BLaER1 treated with 17β-estradiol and CSF1 and Interleukin-3, amounts not matched to agents 10 nM and 100 nM (cell line): ENCODE measurements around the gene NFYC.

Experiments
- H3K27ac ChIP-seq, 11 experiments: shearing (Covaris generic); formaldehyde crosslinking; 2 replicates each; pipeline ENCODE4 v1.8.1; 2022
- H3K27me3 ChIP-seq, 11 experiments: shearing (Covaris generic); formaldehyde crosslinking; 2 replicates each; pipeline ENCODE4 v1.8.1; 2022
- H3K36me3 ChIP-seq, 11 experiments: shearing (Covaris generic); formaldehyde crosslinking; 2 replicates each; pipeline ENCODE4 v1.8.1; 2022
- H3K4me1 ChIP-seq, 10 experiments: shearing (Covaris generic); formaldehyde crosslinking; 2 replicates each; pipeline ENCODE4 v1.8.1; 2022
- H3K4me2 ChIP-seq, 11 experiments: shearing (Covaris generic); formaldehyde crosslinking; 2 replicates each; pipeline ENCODE4 v1.8.1; 2022
- H3K4me3 ChIP-seq, 10 experiments: shearing (Covaris generic); formaldehyde crosslinking; 2 replicates each; pipeline ENCODE4 v1.8.1; 2022
- H3K9ac ChIP-seq, 11 experiments: shearing (Covaris generic); formaldehyde crosslinking; 2 replicates each; pipeline ENCODE4 v1.8.1; 2022
- H3K9me3 ChIP-seq, 11 experiments: shearing (Covaris generic); formaldehyde crosslinking; replicated peaks in 1 of 11; 2 replicates each; pipeline ENCODE4 v1.8.1; 2022
- H4K20me1 ChIP-seq, 11 experiments: shearing (Covaris generic); formaldehyde crosslinking; 2 replicates each; pipeline ENCODE4 v1.8.1; 2022
- Cebpa-rat ChIP-seq, 11 experiments: shearing (Covaris generic); IDR thresholded peaks; 2 replicates each; pipeline ENCODE4 v1.8.1; 2022

Gene NFYC

GRCh38 chr1:40740039-40740996 is 48.8 kb downstream of the NFYC start:
- peaks cover 0 to 22% (median 2%) of the 10 kb centered on the region in 10 experiments; a peak in 6 of 20 replicates for H3K4me1 ChIP-seq
- peaks cover 61 to 77% (median 71%) of the 10 kb centered on the region in 11 experiments for H3K36me3 ChIP-seq
- TF ChIP-seq Cebpa-rat (IDR thresholded peaks at IDR 0.05) = no peak
- peaks cover 0 to 83% (median 11%) of the 10 kb centered on the region in 11 experiments; a peak in 10 of 22 replicates for H4K20me1 ChIP-seq
- no peak overlapping the region for H3K9ac ChIP-seq
- no peak overlapping the region for H3K4me2 ChIP-seq
- H3K27me3 ChIP-seq = no peaks in the 10 kb centered on the region
- no peak overlapping the region for H3K4me3 ChIP-seq
- peaks cover 0 to 5% (median 0%) of the 10 kb centered on the region in 11 experiments; a peak in 2 of 22 replicates for H3K9me3 ChIP-seq
- no peak overlapping the region for H3K27ac ChIP-seq

- H3K9me3 ChIP-seq = peaks cover 0 to 2% (median 0%) of the 10 kb centered on the region in 11 experiments; a peak in 2 of 22 replicates
- H3K36me3 ChIP-seq = peaks cover 66 to 82% (median 73%) of the 10 kb centered on the region in 11 experiments
- H3K4me1 ChIP-seq = peaks cover 0 to 14% (median 2%) of the 10 kb centered on the region in 10 experiments; a peak in 6 of 20 replicates
- H3K9ac ChIP-seq = no peak overlapping the region
- H3K27me3 ChIP-seq = no peaks in the 10 kb centered on the region
- H3K4me2 ChIP-seq = peak overlapping the region in 1 of 11 experiments; percentile 58; a peak in 1 of 22 replicates
- TF ChIP-seq Cebpa-rat (IDR thresholded peaks at IDR 0.05) = no peak
- no peak overlapping the region for H3K4me3 ChIP-seq
- H4K20me1 ChIP-seq = peaks cover 0 to 83% (median 11%) of the 10 kb centered on the region in 11 experiments; a peak in 11 of 22 replicates
- no peak overlapping the region for H3K27ac ChIP-seq
Measured at GRCh38 chr1:40740997-40741736, 49.7 kb downstream of the NFYC start.

GRCh38 chr1:40742363-40743061 is 51.0 kb downstream of the NFYC start:
- no peak overlapping the region for H3K4me3 ChIP-seq
- no peak overlapping the region for H3K27ac ChIP-seq
- peaks cover 0 to 84% (median 11%) of the 10 kb centered on the region in 11 experiments; a peak in 11 of 22 replicates for H4K20me1 ChIP-seq
- H3K36me3 ChIP-seq = peaks cover 78 to 94% (median 85%) of the 10 kb centered on the region in 11 experiments
- no peak overlapping the region for H3K9ac ChIP-seq
- TF ChIP-seq Cebpa-rat (IDR thresholded peaks at IDR 0.05) = no peak
- H3K9me3 ChIP-seq = no peaks in the 10 kb centered on the region
- peaks cover 0 to 14% (median 2%) of the 10 kb centered on the region in 10 experiments; a peak in 6 of 20 replicates for H3K4me1 ChIP-seq
- H3K27me3 ChIP-seq = no peaks in the 10 kb centered on the region
- H3K4me2 ChIP-seq = peak overlapping the region in 4 of 11 experiments; percentile 11 to 58 (median 28); a peak in 6 of 22 replicates

- no peak overlapping the region for H3K4me3 ChIP-seq
- no peak overlapping the region for H3K4me2 ChIP-seq
- H3K9ac ChIP-seq = no peak overlapping the region
- H3K9me3 ChIP-seq = no peaks in the 10 kb centered on the region
- TF ChIP-seq Cebpa-rat (IDR thresholded peaks at IDR 0.05) = no peak
- H3K27me3 ChIP-seq = no peaks in the 10 kb centered on the region
- H4K20me1 ChIP-seq = peaks cover 0 to 80% (median 8%) of the 10 kb centered on the region in 11 experiments; a peak in 10 of 22 replicates
- H3K36me3 ChIP-seq = peaks cover 83 to 99% (median 92%) of the 10 kb centered on the region in 11 experiments
- no peak overlapping the region for H3K27ac ChIP-seq
- H3K4me1 ChIP-seq = peaks cover 0 to 14% (median 2%) of the 10 kb centered on the region in 10 experiments; a peak in 6 of 20 replicates
Measured at GRCh38 chr1:40743452-40743851, 51.9 kb downstream of the NFYC start.

GRCh38 chr1:40743860-40744259 is 52.4 kb downstream of the NFYC start:
- Histone ChIP-seq H3K27me3 (no peaks in the 10 kb centered on the region), H3K27ac (no peak overlapping the region), H3K9me3 (no peaks in the 10 kb centered on the region), H3K4me2 (no peak overlapping the region), H3K4me3 (no peak overlapping the region), H4K20me1 (peaks cover 0 to 76% (median 8%) of the 10 kb centered on the region in 11 experiments; a peak in 10 of 22 replicates), H3K9ac (no peak overlapping the region), H3K36me3 (peaks cover 83 to 99% (median 92%) of the 10 kb centered on the region in 11 experiments), H3K4me1 (peaks cover 0 to 14% (median 2%) of the 10 kb centered on the region in 10 experiments; a peak in 6 of 20 replicates)
- no peak for TF ChIP-seq Cebpa-rat (IDR thresholded peaks at IDR 0.05)

GRCh38 chr1:40745176-40745575 is 53.7 kb downstream of the NFYC start:
- peaks cover 0 to 25% (median 2%) of the 10 kb centered on the region in 10 experiments; a peak in 6 of 20 replicates for H3K4me1 ChIP-seq
- peaks cover 83 to 99% (median 92%) of the 10 kb centered on the region in 11 experiments for H3K36me3 ChIP-seq
- no peak overlapping the region for H3K4me3 ChIP-seq

GRCh38 chr1:40746344-40747090 is 55.0 kb downstream of the NFYC start:
- no peak for TF ChIP-seq Cebpa-rat (IDR thresholded peaks at IDR 0.05)
- peaks cover 78 to 99% (median 89%) of the 10 kb centered on the region in 11 experiments for H3K36me3 ChIP-seq
- H3K4me3 ChIP-seq = no peak overlapping the region
- H3K4me1 ChIP-seq = peaks cover 0 to 33% (median 2%) of the 10 kb centered on the region in 10 experiments; a peak in 6 of 20 replicates
- no peak overlapping the region for H3K9ac ChIP-seq
- H4K20me1 ChIP-seq = peaks cover 0 to 57% (median 7%) of the 10 kb centered on the region in 11 experiments; a peak in 10 of 22 replicates
- no peak overlapping the region for H3K4me2 ChIP-seq
- H3K27ac ChIP-seq = no peak overlapping the region
- no peaks in the 10 kb centered on the region for H3K27me3 ChIP-seq
- H3K9me3 ChIP-seq = no peaks in the 10 kb centered on the region

More at GRCh38 chr1:40745176-40745575, 53.7 kb downstream of the NFYC start:
- Histone ChIP-seq H3K4me2 (no peak overlapping the region), H3K9me3 (no peaks in the 10 kb centered on the region), H3K27ac (no peak overlapping the region), H3K9ac (no peak overlapping the region), H4K20me1 (peaks cover 0 to 70% (median 8%) of the 10 kb centered on the region in 11 experiments; a peak in 10 of 22 replicates), H3K27me3 (no peaks in the 10 kb centered on the region)
- TF ChIP-seq Cebpa-rat (IDR thresholded peaks at IDR 0.05) = no peak
